ENCODE measurements around the gene ZBTB21. TPM values are rescaled to one million over a fixed set of nuclear protein-coding genes. Genes with fewer than 3 reads are reported as not detected.

ZBTB21 gene
- total and polyA plus RNA-seq, 2 experiments from 2014 or later, result 10.0 to 11.0 TPM

DNA sequence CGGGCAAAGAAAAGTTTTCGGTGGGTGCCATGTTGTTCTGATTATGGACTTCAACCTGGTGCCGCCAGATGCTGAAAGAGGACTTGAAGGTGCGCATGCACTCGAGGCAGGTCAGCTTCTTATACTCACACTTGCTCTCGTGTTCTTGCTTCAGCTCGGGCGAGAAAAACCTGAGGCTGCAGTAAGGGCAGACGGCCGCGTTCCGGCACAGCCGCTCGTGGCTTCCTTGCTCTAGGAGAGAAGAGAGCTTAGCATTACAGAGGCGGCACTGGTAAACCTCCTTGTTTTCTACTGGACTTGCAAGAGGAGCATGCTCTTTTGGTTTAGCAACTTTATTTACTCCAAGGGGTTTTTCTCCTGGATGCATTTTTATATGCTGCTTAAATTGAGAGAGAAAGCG is 18.5 kb downstream of the ZBTB21 start:
- Histone ChIP-seq H3K79me2 (replicated peaks; ENCODE audit: insufficient read depth) (peaks cover 4% of the 10 kb centered on the region), H3K4me1 (ENCODE audit: insufficient read depth) (no peaks in the 10 kb centered on the region), H3K4me2 (no peak overlapping the region), H4K20me1 (replicated peaks; ENCODE audit: insufficient read depth) (no peaks in the 10 kb centered on the region), H3K9me2 (ENCODE audit: insufficient read depth) (0 out of 2 replicates have a peak, but pooled peaks cover 4% of the 10 kb centered on the region), H3K27ac (ENCODE audit: low read depth) (no peak overlapping the region), H3F3A (replicated peaks; ENCODE audit: low read depth) (no peaks in the 10 kb centered on the region), H3K36me3 (ENCODE audit: insufficient read depth) (0 out of 2 replicates have a peak, but pooled peaks cover 7% of the 10 kb centered on the region), H3K27me3 (ENCODE audit: insufficient read depth) (no peaks in the 10 kb centered on the region), H3K4me3 (no peak overlapping the region), H2AFZ (no peak overlapping the region)
- H3K4me3 Mint-ChIP-seq, result no peak overlapping the region
- DNase-seq (ENCODE audit: low spot score) (no peak), ATAC-seq (no peak)
- peaks cover 61% of the 10 kb centered on the region for H3K36me3 Mint-ChIP-seq (ENCODE audit: low read depth)
- H3K9me3 Mint-ChIP-seq, result peaks cover 18% of the 10 kb centered on the region
- H3K27ac Mint-ChIP-seq, result no peak overlapping the region
- TF ChIP-seq EZH2phosphoT487 (IDR thresholded peaks at IDR 0.05; ENCODE audit: unreplicated experiment) (no peak), ZNF114 (CRISPR knock-in tag; IDR thresholded peaks at IDR 0.05) (no peak)
- TF ChIP-seq, protein P1, sequence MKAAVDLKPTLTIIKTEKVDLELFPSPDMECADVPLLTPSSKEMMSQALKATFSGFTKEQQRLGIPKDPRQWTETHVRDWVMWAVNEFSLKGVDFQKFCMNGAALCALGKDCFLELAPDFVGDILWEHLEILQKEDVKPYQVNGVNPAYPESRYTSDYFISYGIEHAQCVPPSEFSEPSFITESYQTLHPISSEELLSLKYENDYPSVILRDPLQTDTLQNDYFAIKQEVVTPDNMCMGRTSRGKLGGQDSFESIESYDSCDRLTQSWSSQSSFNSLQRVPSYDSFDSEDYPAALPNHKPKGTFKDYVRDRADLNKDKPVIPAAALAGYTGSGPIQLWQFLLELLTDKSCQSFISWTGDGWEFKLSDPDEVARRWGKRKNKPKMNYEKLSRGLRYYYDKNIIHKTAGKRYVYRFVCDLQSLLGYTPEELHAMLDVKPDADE (IDR thresholded peaks at IDR 0.05), result no peak
- TF ChIP-seq, protein P2, sequence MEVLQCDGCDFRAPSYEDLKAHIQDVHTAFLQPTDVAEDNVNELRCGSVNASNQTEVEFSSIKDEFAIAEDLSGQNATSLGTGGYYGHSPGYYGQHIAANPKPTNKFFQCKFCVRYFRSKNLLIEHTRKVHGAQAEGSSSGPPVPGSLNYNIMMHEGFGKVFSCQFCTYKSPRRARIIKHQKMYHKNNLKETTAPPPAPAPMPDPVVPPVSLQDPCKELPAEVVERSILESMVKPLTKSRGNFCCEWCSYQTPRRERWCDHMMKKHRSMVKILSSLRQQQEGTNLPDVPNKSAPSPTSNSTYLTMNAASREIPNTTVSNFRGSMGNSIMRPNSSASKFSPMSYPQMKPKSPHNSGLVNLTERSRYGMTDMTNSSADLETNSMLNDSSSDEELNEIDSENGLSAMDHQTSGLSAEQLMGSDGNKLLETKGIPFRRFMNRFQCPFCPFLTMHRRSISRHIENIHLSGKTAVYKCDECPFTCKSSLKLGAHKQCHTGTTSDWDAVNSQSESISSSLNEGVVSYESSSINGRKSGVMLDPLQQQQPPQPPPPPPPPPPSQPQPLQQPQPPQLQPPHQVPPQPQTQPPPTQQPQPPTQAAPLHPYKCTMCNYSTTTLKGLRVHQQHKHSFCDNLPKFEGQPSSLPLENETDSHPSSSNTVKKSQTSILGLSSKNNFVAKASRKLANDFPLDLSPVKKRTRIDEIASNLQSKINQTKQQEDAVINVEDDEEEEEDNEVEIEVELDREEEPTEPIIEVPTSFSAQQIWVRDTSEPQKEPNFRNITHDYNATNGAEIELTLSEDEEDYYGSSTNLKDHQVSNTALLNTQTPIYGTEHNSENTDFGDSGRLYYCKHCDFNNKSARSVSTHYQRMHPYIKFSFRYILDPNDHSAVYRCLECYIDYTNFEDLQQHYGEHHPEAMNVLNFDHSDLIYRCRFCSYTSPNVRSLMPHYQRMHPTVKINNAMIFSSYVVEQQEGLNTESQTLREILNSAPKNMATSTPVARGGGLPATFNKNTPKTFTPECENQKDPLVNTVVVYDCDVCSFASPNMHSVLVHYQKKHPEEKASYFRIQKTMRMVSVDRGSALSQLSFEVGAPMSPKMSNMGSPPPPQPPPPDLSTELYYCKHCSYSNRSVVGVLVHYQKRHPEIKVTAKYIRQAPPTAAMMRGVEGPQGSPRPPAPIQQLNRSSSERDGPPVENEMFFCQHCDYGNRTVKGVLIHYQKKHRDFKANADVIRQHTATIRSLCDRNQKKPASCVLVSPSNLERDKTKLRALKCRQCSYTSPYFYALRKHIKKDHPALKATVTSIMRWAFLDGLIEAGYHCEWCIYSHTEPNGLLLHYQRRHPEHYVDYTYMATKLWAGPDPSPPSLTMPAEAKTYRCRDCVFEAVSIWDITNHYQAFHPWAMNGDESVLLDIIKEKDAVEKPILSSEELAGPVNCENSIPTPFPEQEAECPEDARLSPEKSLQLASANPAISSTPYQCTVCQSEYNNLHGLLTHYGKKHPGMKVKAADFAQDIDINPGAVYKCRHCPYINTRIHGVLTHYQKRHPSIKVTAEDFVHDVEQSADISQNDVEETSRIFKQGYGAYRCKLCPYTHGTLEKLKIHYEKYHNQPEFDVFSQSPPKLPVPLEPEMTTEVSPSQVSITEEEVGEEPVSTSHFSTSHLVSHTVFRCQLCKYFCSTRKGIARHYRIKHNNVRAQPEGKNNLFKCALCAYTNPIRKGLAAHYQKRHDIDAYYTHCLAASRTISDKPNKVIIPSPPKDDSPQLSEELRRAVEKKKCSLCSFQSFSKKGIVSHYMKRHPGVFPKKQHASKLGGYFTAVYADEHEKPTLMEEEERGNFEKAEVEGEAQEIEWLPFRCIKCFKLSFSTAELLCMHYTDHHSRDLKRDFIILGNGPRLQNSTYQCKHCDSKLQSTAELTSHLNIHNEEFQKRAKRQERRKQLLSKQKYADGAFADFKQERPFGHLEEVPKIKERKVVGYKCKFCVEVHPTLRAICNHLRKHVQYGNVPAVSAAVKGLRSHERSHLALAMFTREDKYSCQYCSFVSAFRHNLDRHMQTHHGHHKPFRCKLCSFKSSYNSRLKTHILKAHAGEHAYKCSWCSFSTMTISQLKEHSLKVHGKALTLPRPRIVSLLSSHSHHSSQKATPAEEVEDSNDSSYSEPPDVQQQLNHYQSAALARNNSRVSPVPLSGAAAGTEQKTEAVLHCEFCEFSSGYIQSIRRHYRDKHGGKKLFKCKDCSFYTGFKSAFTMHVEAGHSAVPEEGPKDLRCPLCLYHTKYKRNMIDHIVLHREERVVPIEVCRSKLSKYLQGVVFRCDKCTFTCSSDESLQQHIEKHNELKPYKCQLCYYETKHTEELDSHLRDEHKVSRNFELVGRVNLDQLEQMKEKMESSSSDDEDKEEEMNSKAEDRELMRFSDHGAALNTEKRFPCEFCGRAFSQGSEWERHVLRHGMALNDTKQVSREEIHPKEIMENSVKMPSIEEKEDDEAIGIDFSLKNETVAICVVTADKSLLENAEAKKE (CRISPR knock-in tag; IDR thresholded peaks at IDR 0.05), result no peak
- H3K27me3 Mint-ChIP-seq (ENCODE audit: insufficient read depth, low read depth, poor library complexity), result peaks cover 4% of the 10 kb centered on the region
- H3K4me1 Mint-ChIP-seq, result no peaks in the 10 kb centered on the region

DNA sequence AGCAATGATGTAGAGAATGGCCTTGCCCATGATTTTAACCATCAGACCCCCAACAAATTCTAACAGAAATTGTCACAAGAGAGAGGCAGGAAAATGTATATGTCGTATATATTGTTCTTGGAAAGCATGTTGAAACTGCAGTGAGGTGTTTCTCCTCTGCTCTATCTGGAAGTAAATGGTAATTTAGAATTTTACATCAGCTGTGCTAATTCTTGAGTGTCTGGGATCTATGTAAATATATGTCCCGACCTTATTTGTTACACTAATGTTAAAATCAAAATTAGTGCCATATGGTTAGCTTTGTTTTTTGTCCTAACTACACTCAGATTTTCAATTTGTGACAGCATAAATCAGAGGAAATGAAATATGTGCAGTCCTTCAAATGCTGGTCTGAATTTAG is 20.5 kb downstream of the ZBTB21 start:
- H3K4me3 ChIP-seq, result no peak overlapping the region
- no peak for TF ChIP-seq CREB1 (CRISPR knock-in tag; IDR thresholded peaks at IDR 0.05; ENCODE audit: low read depth)
- no peak for TF ChIP-seq REST (IDR thresholded peaks at IDR 0.05; ENCODE audit: unreplicated experiment)
- TF ChIP-seq NANOG (IDR thresholded peaks at IDR 0.05; ENCODE audit: borderline replicate concordance), result no peak
- TF ChIP-seq, protein P1 (IDR thresholded peaks at IDR 0.05), result no peak
- H3K36me3 ChIP-seq (ENCODE audit: insufficient read depth), result 0 out of 2 replicates have a peak, but pooled peaks cover 7% of the 10 kb centered on the region
- H3K27me3 Mint-ChIP-seq (ENCODE audit: insufficient read depth, low read depth, poor library complexity), result peaks cover 3% of the 10 kb centered on the region
- H3K4me1 ChIP-seq (ENCODE audit: insufficient read depth), result no peaks in the 10 kb centered on the region
- H3K4me2 ChIP-seq, result no peak overlapping the region
- H3K36me3 Mint-ChIP-seq (ENCODE audit: low read depth), result peaks cover 41% of the 10 kb centered on the region
- H4K20me1 ChIP-seq (replicated peaks; ENCODE audit: insufficient read depth), result no peaks in the 10 kb centered on the region
- DNase-seq (ENCODE audit: low spot score), result no peak
- no peak overlapping the region for H2AFZ ChIP-seq
- no peak overlapping the region for H3K4me3 Mint-ChIP-seq
- ATAC-seq, result no peak
- H3K27me3 ChIP-seq (ENCODE audit: insufficient read depth), result no peaks in the 10 kb centered on the region
- H3K27ac ChIP-seq (ENCODE audit: low read depth), result no peak overlapping the region
- no peaks in the 10 kb centered on the region; the same call in 2 of the 3 replicates for H3K9me3 Mint-ChIP-seq
- H3K4me1 Mint-ChIP-seq, result no peaks in the 10 kb centered on the region
- H3K27ac Mint-ChIP-seq, result no peak overlapping the region
- H3K79me2 ChIP-seq (replicated peaks; ENCODE audit: insufficient read depth), result no peaks in the 10 kb centered on the region; the same call in 1 of the 2 replicates
- H3F3A ChIP-seq (replicated peaks; ENCODE audit: low read depth), result no peaks in the 10 kb centered on the region
- H3K9me2 ChIP-seq (ENCODE audit: insufficient read depth), result 0 out of 2 replicates have a peak, but pooled peaks cover 4% of the 10 kb centered on the region
